Measurements from ENCODE around the gene DDR1. TPM values are rescaled to one million over a fixed set of nuclear protein-coding genes. Genes with fewer than 3 reads are reported as not detected.

The DDR1 gene
- total RNA-seq, 1 experiment from 2014 or later = 108 TPM

DNA sequence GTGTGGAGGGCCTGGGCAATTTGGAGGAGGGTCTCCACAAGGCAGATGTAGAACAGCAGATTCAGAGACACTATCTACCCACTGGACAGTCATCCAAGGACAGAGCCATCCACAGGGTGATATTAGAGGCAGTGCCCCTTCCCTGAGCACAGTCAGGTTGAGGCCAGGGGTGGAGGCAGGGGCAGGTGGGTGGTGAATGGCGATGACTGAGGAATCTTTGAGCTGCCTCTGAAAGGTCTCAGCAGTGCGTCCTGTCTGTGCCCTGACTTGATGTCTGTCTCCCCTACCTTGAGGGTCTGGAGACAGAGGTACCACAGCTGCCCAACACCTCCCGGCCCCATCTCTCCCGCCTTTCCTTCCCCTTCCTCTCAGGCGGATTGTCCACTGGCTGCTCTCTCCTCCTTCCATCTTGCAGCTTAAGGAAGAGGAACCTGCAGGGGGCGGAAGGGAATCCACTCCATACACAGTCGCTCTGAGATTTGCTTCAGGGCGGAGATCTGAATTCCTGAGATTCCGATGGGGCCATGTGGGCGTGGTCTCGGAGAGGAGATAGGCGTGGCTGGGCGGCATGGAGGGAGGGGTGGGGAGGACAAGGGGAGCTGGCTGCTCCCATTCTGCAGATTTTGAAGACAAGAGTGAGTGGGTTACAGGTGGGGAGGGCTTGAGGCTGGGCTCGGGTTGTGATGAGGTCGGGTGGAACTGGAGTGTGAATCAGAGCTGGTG, 58.2 kb downstream of the DDR1 start:
- ATAC-seq = peak; percentile 94
- Histone ChIP-seq H3K27ac (ENCODE audit: low read length) (no peak overlapping the region), H3K36me3 (ENCODE audit: low read depth, low read length) (no peaks in the 10 kb centered on the region), H3K4me1 (ENCODE audit: insufficient read depth, low read length) (peaks cover 9% of the 10 kb centered on the region; the same call in 1 of the 2 replicates), H3K4me2 (ENCODE audit: low read length) (peak overlapping the region; percentile 46), H3K9me2 (replicated peaks; ENCODE audit: low read length) (no peaks in the 10 kb centered on the region), H4K20me1 (ENCODE audit: low read length) (no peaks in the 10 kb centered on the region), H2AFZ (ENCODE audit: low read length) (peak overlapping the region; percentile 71), H3F3A (ENCODE audit: low read length, unreplicated experiment) (no peaks in the 10 kb centered on the region), H3K9ac (ENCODE audit: low read length) (no peak overlapping the region), H3K27me3 (ENCODE audit: low read length) (no peaks in the 10 kb centered on the region), H3K4me3 (ENCODE audit: low read length) (no peak overlapping the region), H3K79me2 (ENCODE audit: low read length) (no peaks in the 10 kb centered on the region), H3K9me3 (ENCODE audit: low read length) (no peaks in the 10 kb centered on the region)
- intact Hi-C loops (cut with micrococcal nuclease) = loop anchor here (1.0 to 2.0 kb wide), 3 partner anchors 100 to 128 kb away; no protein-coding TSS in a partner anchor
- CTCF ChIA-PET = interaction anchor here (0.6 to 2.0 kb wide), 6 partner anchors 16 to 145 kb away, joined by 3 to 31 read pairs (median 8); no protein-coding TSS in a partner anchor
- BruUV-seq (replicated peaks) = no TSS peak
- peak; percentile 96 for DNase-seq
- TF ChIP-seq EZH2phosphoT487 (IDR thresholded peaks at IDR 0.05; ENCODE audit: borderline replicate concordance, low read length) (no peak), CTCF (conservative IDR thresholded peaks at IDR 0.05; ENCODE audit: low read depth, low read length) (peak; percentile 80), EZH2 (IDR thresholded peaks at IDR 0.05; ENCODE audit: low read length, unreplicated experiment) (no peak)
- POLR2A ChIA-PET (ENCODE audit: unreplicated experiment) = interaction anchor here (0.6 kb wide), 1 partner anchor 128 kb away, joined by 3 read pairs; no protein-coding TSS in a partner anchor

- POLR2A ChIA-PET (ENCODE audit: unreplicated experiment) = no interaction called here
- no peak for DNase-seq
- no peaks in the 10 kb centered on the region for H4K20me1 ChIP-seq (ENCODE audit: low read length)
- no peaks in the 10 kb centered on the region for H3K9me3 ChIP-seq (ENCODE audit: low read length)
- CTCF ChIA-PET = no interaction called here
- no peak overlapping the region for H3K27ac ChIP-seq (ENCODE audit: low read length)
- no peaks in the 10 kb centered on the region for H3K79me2 ChIP-seq (ENCODE audit: low read length)
- H3K9me2 ChIP-seq (replicated peaks; ENCODE audit: low read length) = no peaks in the 10 kb centered on the region
- H3F3A ChIP-seq (ENCODE audit: low read length, unreplicated experiment) = no peaks in the 10 kb centered on the region
- H3K9ac ChIP-seq (ENCODE audit: low read length) = no peak overlapping the region
- peaks cover 9% of the 10 kb centered on the region; the same call in 1 of the 2 replicates for H3K4me1 ChIP-seq (ENCODE audit: insufficient read depth, low read length)
- H3K4me2 ChIP-seq (ENCODE audit: low read length) = no peak overlapping the region
- intact Hi-C loops (cut with micrococcal nuclease) = no loop called here
- no peak for TF ChIP-seq CTCF (conservative IDR thresholded peaks at IDR 0.05; ENCODE audit: low read depth, low read length)
- TF ChIP-seq EZH2phosphoT487 (IDR thresholded peaks at IDR 0.05; ENCODE audit: borderline replicate concordance, low read length) = no peak
- TF ChIP-seq EZH2 (IDR thresholded peaks at IDR 0.05; ENCODE audit: low read length, unreplicated experiment) = no peak
- H3K27me3 ChIP-seq (ENCODE audit: low read length) = no peaks in the 10 kb centered on the region
- H3K4me3 ChIP-seq (ENCODE audit: low read length) = no peak overlapping the region
- no peak overlapping the region for H2AFZ ChIP-seq (ENCODE audit: low read length)
- no peaks in the 10 kb centered on the region for H3K36me3 ChIP-seq (ENCODE audit: low read depth, low read length)
- no TSS peak for BruUV-seq (replicated peaks)
- no peak for ATAC-seq
Measured at GRCh38 chr6:30944051-30944450, 59.7 kb downstream of the DDR1 start.

DNA sequence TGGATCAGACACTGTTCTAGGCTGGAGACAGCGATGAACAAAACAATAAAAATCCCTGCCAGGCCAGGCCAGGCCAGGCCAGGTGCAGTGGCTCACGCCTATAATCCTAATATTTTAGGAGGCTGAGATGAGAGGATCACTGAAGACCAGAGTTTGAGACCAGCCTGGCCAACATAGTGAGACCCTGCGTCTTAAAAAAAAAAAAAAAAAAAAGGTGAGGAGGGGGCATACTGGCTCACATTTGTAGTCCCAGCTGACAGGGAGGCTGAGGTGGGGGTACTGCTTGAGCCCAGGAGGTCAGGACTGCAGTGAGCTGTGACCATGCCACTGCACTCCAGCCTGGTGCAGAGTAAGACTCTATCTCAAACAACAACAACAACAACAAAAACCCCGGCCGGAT, 61.0 kb downstream of the DDR1 start:
- intact Hi-C loops (cut with micrococcal nuclease) = no loop called here
- BruUV-seq (replicated peaks) = no TSS peak

More for the DNA sequence above, 61.0 kb downstream of the DDR1 start:
- POLR2A ChIA-PET (ENCODE audit: unreplicated experiment) = no interaction called here
- CTCF ChIA-PET = no interaction called here
- no peak for DNase-seq
- Histone ChIP-seq H2AFZ (ENCODE audit: low read length) (no peak overlapping the region), H3F3A (ENCODE audit: low read length, unreplicated experiment) (no peaks in the 10 kb centered on the region), H3K79me2 (ENCODE audit: low read length) (no peaks in the 10 kb centered on the region), H3K9me3 (ENCODE audit: low read length) (no peaks in the 10 kb centered on the region), H3K27me3 (ENCODE audit: low read length) (no peaks in the 10 kb centered on the region), H3K9ac (ENCODE audit: low read length) (no peak overlapping the region), H3K4me2 (ENCODE audit: low read length) (no peak overlapping the region), H4K20me1 (ENCODE audit: low read length) (no peaks in the 10 kb centered on the region), H3K4me3 (ENCODE audit: low read length) (no peak overlapping the region), H3K27ac (ENCODE audit: low read length) (no peak overlapping the region), H3K4me1 (ENCODE audit: insufficient read depth, low read length) (peaks cover 9% of the 10 kb centered on the region; the same call in 1 of the 2 replicates), H3K9me2 (replicated peaks; ENCODE audit: low read length) (no peaks in the 10 kb centered on the region), H3K36me3 (ENCODE audit: low read depth, low read length) (no peaks in the 10 kb centered on the region)
- ATAC-seq = no peak
- TF ChIP-seq EZH2 (IDR thresholded peaks at IDR 0.05; ENCODE audit: low read length, unreplicated experiment) (no peak), CTCF (conservative IDR thresholded peaks at IDR 0.05; ENCODE audit: low read depth, low read length) (no peak), EZH2phosphoT487 (IDR thresholded peaks at IDR 0.05; ENCODE audit: borderline replicate concordance, low read length) (no peak)

All from PC-3 (cell line).